ENCODE measurements around the gene ROBO2.

DNA sequence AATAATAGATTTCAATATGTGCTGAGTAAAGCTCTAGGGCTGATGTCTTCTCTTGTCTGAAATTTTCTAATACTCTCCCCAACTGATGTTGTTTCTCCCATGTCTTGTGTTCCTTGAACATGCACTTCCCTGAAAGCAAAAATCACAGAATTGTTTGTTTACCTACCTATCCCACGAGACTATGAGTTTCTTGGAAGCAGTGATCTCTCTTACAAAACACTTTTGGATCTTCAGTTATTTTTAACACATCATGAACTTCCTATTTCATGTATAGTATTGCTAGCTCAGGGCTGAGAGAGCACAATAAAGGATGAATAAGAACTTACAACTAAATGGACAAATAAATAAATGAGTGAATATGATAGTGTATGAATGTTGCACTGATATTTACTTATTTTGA is 365.0 kb downstream of the ROBO2 start:
- TF ChIP-seq, protein P1, sequence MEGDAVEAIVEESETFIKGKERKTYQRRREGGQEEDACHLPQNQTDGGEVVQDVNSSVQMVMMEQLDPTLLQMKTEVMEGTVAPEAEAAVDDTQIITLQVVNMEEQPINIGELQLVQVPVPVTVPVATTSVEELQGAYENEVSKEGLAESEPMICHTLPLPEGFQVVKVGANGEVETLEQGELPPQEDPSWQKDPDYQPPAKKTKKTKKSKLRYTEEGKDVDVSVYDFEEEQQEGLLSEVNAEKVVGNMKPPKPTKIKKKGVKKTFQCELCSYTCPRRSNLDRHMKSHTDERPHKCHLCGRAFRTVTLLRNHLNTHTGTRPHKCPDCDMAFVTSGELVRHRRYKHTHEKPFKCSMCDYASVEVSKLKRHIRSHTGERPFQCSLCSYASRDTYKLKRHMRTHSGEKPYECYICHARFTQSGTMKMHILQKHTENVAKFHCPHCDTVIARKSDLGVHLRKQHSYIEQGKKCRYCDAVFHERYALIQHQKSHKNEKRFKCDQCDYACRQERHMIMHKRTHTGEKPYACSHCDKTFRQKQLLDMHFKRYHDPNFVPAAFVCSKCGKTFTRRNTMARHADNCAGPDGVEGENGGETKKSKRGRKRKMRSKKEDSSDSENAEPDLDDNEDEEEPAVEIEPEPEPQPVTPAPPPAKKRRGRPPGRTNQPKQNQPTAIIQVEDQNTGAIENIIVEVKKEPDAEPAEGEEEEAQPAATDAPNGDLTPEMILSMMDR (conservative IDR thresholded peaks at IDR 0.05 in 1 of 2, IDR thresholded peaks at IDR 0.05 in 1 of 2; ENCODE audit: extremely low read depth in 1 of 2, insufficient read depth in 1 of 2, low read depth in 1 of 2, low read length in 2 of 2), result no peak
- TF ChIP-seq EZH2 (IDR thresholded peaks at IDR 0.05; ENCODE audit: borderline replicate concordance, low read length), result no peak
